ENCODE results near the gene RNF32.

DNA sequence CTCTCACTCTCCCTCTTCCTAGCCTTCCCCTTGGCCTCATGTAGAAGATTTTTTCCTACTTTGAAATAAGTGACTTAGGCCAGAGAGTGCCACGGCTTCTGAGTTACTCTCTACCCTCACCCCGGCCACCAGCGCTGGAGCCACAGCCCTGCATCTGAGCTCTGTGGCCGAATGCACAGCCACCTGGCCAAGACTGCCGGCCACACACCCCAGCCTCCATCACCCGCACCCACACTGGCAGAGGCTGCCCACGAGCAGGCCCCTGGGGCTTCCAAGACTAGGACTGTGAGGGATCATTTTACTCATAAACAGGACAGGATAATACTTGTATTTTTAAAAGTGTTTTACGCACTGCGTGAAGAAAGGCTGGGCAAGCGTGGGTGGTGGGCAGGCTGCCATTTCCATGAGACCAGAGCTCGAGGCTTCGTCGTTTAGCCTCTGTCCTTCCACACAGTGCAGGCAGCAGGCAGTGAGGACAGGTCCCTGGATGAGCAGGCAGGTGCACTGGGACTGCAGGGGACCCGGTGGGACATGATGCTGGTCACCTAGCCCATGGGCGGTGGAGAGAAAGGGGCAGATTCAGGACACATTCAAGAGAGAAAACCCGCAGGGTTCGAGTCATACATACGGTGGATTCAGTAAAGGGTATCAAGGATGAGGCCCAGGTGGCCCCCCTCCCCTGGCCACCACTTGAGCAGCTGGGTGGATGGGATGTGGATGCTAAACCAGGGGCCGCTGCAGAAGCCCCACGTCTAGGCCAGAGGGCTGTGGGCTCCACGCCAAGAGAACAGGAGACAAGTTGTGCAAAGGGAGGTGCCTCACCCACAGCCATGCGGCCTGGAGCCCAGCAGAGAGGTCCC is 35.5 kb upstream of the RNF32 start:
- TF ChIP-seq, protein P1, sequence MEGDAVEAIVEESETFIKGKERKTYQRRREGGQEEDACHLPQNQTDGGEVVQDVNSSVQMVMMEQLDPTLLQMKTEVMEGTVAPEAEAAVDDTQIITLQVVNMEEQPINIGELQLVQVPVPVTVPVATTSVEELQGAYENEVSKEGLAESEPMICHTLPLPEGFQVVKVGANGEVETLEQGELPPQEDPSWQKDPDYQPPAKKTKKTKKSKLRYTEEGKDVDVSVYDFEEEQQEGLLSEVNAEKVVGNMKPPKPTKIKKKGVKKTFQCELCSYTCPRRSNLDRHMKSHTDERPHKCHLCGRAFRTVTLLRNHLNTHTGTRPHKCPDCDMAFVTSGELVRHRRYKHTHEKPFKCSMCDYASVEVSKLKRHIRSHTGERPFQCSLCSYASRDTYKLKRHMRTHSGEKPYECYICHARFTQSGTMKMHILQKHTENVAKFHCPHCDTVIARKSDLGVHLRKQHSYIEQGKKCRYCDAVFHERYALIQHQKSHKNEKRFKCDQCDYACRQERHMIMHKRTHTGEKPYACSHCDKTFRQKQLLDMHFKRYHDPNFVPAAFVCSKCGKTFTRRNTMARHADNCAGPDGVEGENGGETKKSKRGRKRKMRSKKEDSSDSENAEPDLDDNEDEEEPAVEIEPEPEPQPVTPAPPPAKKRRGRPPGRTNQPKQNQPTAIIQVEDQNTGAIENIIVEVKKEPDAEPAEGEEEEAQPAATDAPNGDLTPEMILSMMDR (IDR thresholded peaks at IDR 0.05 in 4 of 5, conservative IDR thresholded peaks at IDR 0.05 in 1 of 5): no peak
- TF ChIP-seq POLR2A (IDR thresholded peaks at IDR 0.05): no peak
